ENCODE measurements around the gene IL11. TPM values are rescaled to one million over a fixed set of nuclear protein-coding genes. Genes with fewer than 3 reads are reported as not detected.

IL11 gene
- total and polyA plus RNA-seq, 2 of the 13 experiments (the other 11 are each of a cell fraction or from before 2014, with no cell fraction given): 2.5 to 2.9 TPM

GRCh38 chr19:55385724-55386492 is 15.6 kb upstream of the IL11 start, which contains the start of gene RPL28 (continued):
- TF ChIP-seq ZNF576 (CRISPR knock-in tag; IDR thresholded peaks at IDR 0.05): no peak
- TF ChIP-seq MEF2D (CRISPR knock-in tag; IDR thresholded peaks at IDR 0.05): peak; percentile 55; the same call in 1 of the 2 replicates
- peak; percentile 50; the same call in 1 of the 2 replicates for TF ChIP-seq RARA (CRISPR knock-in tag; IDR thresholded peaks at IDR 0.05)
- TF ChIP-seq ZSCAN21 (CRISPR knock-in tag; IDR thresholded peaks at IDR 0.05; ENCODE audit: borderline replicate concordance): peak; percentile 87; the same call in 1 of the 2 replicates
- TF ChIP-seq RELA (CRISPR knock-in tag; IDR thresholded peaks at IDR 0.05): no peak
- TF ChIP-seq CBX1 (IDR thresholded peaks at IDR 0.05; ENCODE audit: low read depth): peak; percentile 87
- TF ChIP-seq SMAD3 (CRISPR knock-in tag; IDR thresholded peaks at IDR 0.05): peak; percentile 94
- TF ChIP-seq TCF7 (IDR thresholded peaks at IDR 0.05; ENCODE audit: low read depth): no peak
- TF ChIP-seq ZNF503 (CRISPR knock-in tag; IDR thresholded peaks at IDR 0.05): no peak
- TF ChIP-seq NFAT5 (CRISPR knock-in tag; IDR thresholded peaks at IDR 0.05): peak; percentile 60; the same call in 1 of the 2 replicates
- TF ChIP-seq RNF2 (conservative IDR thresholded peaks at IDR 0.05; ENCODE audit: low read depth): no peak
- TF ChIP-seq ZFP1 (CRISPR knock-in tag; IDR thresholded peaks at IDR 0.05): no peak
- TF ChIP-seq HES4 (CRISPR knock-in tag; IDR thresholded peaks at IDR 0.05; ENCODE audit: borderline replicate concordance): peak; percentile 93
- no peak for TF ChIP-seq HNF1A (IDR thresholded peaks at IDR 0.05; ENCODE audit: low read depth)
- peak; percentile 43; the same call in 1 of the 2 replicates for TF ChIP-seq HNF1A (CRISPR knock-in tag; IDR thresholded peaks at IDR 0.05; ENCODE audit: borderline replicate concordance)
- TF ChIP-seq FOXO1 (CRISPR knock-in tag; IDR thresholded peaks at IDR 0.05): 0 out of 2 replicates have a peak, but pooled peaks have one; percentile 11
- TF ChIP-seq XBP1 (CRISPR knock-in tag; IDR thresholded peaks at IDR 0.05): no peak
